ENCODE results near the gene UBE2D4. TPM values are rescaled to one million over a fixed set of nuclear protein-coding genes. Genes with fewer than 3 reads are reported as not detected.

UBE2D4 gene
- total RNA-seq, 1 experiment from 2014 or later = 6.4 TPM

DNA sequence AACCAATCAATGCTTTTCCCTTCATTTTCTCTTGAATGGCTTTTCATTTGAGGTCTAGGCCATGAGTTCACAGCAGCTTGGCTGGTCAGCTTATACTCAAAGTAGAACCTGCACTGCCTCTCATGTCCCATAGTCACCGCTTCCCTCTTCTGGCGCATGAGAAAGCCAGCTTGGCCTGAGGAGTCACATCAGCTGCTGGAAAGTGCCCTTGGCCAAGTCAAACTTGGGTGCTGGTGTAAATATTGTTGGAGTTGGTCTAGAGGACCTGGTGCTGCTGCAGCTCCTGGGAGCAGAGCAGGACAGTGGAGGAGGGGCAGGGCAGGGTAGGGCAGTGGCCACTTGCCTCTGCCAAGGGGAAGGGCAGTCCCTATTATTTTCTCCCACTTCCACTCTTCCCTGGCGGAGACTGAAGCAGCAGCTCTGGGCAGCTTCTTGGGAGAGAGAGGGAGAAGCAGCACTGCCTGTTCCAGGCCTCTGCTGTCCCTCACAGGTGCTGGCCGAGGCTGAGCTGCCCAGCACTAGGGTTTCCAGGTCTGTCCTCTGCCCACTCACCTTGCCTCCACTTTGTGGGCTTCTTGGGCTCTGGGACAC lies 12.8 kb downstream of the UBE2D4 start:
- Mint-ChIP-seq H3K4me1 (peaks cover 9 to 11% of the 10 kb centered on the region in 2 experiments), H3K9me3 (no peaks in the 10 kb centered on the region), H3K27ac (peak overlapping the region in 1 of 3 experiments; percentile 33; a peak in 1 of 7 replicates), H3K27me3 (ENCODE audit: low read depth) (no peaks in the 10 kb centered on the region), H3K36me3 (ENCODE audit: insufficient read depth in 1 of 3, low read depth in 3 of 3) (no peaks in the 10 kb centered on the region), H3K4me3 (no peak overlapping the region)
- Histone ChIP-seq H4K20me1 (ENCODE audit: control insufficient read depth, insufficient read depth, insufficient read length) (no peaks in the 10 kb centered on the region), H3K9me3 (ENCODE audit: control insufficient read depth, low read depth, low read length) (no peaks in the 10 kb centered on the region), H4K8ac (replicated peaks; ENCODE audit: insufficient read length, low read depth, low read length) (no peak overlapping the region), H3K23ac (ENCODE audit: insufficient read length, low read depth, low read length) (no peak overlapping the region), H3K9ac (ENCODE audit: extremely low read depth, insufficient read length, low read length) (no peak overlapping the region), H3K27me3 (ENCODE audit: insufficient read depth, low read length) (no peaks in the 10 kb centered on the region), H2AFZ (ENCODE audit: low read length) (no peak overlapping the region), H3K4ac (ENCODE audit: low read depth, low read length) (no peak overlapping the region), H3K18ac (ENCODE audit: insufficient read length, low read depth, low read length) (no peak overlapping the region), H3K56ac (ENCODE audit: insufficient read length, low read depth, low read length) (no peak overlapping the region), H2BK5ac (ENCODE audit: insufficient read length, low read length) (no peak overlapping the region), H4K91ac (ENCODE audit: insufficient read length, low read depth, low read length) (no peak overlapping the region), H3K14ac (ENCODE audit: insufficient read depth, low read length) (no peak overlapping the region), H3T11ph (ENCODE audit: low read length) (no peak overlapping the region), H3K27ac (ENCODE audit: insufficient read length, low read depth, low read length) (no peak overlapping the region), H2AK5ac (ENCODE audit: insufficient read length, low read length) (no peak overlapping the region), H2BK12ac (ENCODE audit: insufficient read length, low read depth, low read length) (no peak overlapping the region), H3K79me2 (ENCODE audit: insufficient read depth, low read length) (no peaks in the 10 kb centered on the region; the same call in 1 of the 2 replicates), H2BK120ac (ENCODE audit: low read depth, low read length, poor library complexity, severe bottlenecking) (no peak overlapping the region), H2BK15ac (ENCODE audit: low read depth, low read length) (no peak overlapping the region), H3K23me2 (ENCODE audit: insufficient read length, low read depth, low read length, poor library complexity, severe bottlenecking) (no peaks in the 10 kb centered on the region), H4K5ac (ENCODE audit: insufficient read length, low read depth, low read length) (no peak overlapping the region), H2BK20ac (ENCODE audit: low read depth, low read length, poor library complexity, severe bottlenecking) (no peak overlapping the region), H3K4me1 (ENCODE audit: insufficient read depth, low read length) (no peaks in the 10 kb centered on the region), H3K4me2 (ENCODE audit: insufficient read depth, insufficient read length, low read length) (no peak overlapping the region), H3K79me1 (ENCODE audit: insufficient read depth, low read depth, low read length, poor library complexity, severe bottlenecking) (no peaks in the 10 kb centered on the region)
- no CpG with 5 or more reads among the region's 4 CpGs for WGBS (ENCODE audit: extremely low coverage, insufficient read length, low lambda C conversion rate)
- DNase-seq = no peak
- no peak for TF ChIP-seq CTCF (conservative IDR thresholded peaks at IDR 0.05)
